Measurements from ENCODE around the gene CHP2. TPM values are rescaled to one million over a fixed set of nuclear protein-coding genes. Genes with fewer than 3 reads are reported as not detected.
A peak's percentile ranks its signal among the peaks of the same experiment; 100 is the strongest.
"Not testable (repeated sequence)": the region's sequence is repeated elsewhere in the genome, so short reads cannot be mapped to it uniquely, and the experiment has no call there.

CHP2 gene
- total and polyA plus RNA-seq, 7 experiments from 2014 or later: not detected

DNA sequence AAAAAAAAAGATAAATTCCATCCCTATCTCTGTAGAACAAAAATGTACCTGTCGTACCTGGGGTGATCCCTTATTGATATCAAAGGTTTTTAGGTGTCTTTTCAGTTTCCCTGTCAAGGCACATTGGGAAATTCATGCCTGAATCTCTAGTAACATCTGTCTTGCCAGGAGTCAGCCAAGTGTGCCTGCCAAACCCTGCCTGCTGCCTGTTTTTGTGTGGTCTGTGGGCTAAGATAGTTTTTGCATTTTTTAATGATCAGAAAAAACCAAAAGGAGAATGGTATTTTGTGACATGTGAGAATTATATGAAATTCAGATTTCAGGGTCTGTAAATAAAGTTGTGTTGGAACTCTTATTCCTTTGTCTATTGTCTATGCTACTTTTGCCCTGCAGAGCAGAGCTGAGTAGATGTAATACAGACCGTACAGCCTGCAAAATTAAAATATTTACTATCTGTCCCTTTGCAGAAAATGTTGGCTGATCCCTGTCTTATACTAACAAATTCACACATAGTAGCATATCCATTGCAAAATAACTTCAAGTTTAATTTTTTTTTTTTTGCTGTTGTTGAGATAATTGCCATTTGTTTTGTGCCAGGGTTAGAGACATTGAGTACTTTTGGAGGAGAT lies 13.0 kb upstream of the CHP2 start:
- CTCF ChIA-PET: no interaction called here
- H3K36me3 ChIP-seq (ENCODE audit: control insufficient read depth in 2 of 3, insufficient read depth in 3 of 3, low read length in 3 of 3): no peaks in the 10 kb centered on the region
- intact Hi-C loops (cut with micrococcal nuclease): no loop called here
- Mint-ChIP-seq H3K4me3 (no peak overlapping the region), H3K27ac (no peak overlapping the region), H3K9me3 (peaks cover 0 to 18% (median 7%) of the 10 kb centered on the region in 11 donors), H3K4me1 (no peaks in the 10 kb centered on the region), H3K27me3 (peaks cover 34 to 44% (median 39%) of the 10 kb centered on the region in 5 donors), H3K36me3 (peaks cover 0 to 6% (median 0%) of the 10 kb centered on the region in 5 donors)
- no peak overlapping the region for H3K4me3 ChIP-seq (ENCODE audit: low read length)
- DNase-seq (no peak), ATAC-seq (no peak)
- POLR2A ChIA-PET: interaction anchor here (0.7 kb wide), 1 partner anchor 126 kb away, joined by 4 read pairs; no protein-coding TSS in a partner anchor
- H3K27me3 ChIP-seq (ENCODE audit: control insufficient read depth in 2 of 2, insufficient read depth in 2 of 2, low read length in 2 of 2): peaks cover 0 to 3% of the 10 kb centered on the region in 2 donors
- no peaks in the 10 kb centered on the region for H3K9me3 ChIP-seq (ENCODE audit: control insufficient read depth in 2 of 3, low read length in 3 of 3)
- H3K4me1 ChIP-seq (ENCODE audit: control insufficient read depth in 2 of 2, insufficient read depth in 2 of 2, low read length in 2 of 2): no peaks in the 10 kb centered on the region
- H3K27ac ChIP-seq (ENCODE audit: low read depth, low read length): no peak overlapping the region

GRCh38 chr16:23742766-23743165 lies 12.1 kb upstream of the CHP2 start:
- H3K36me3 ChIP-seq (ENCODE audit: control insufficient read depth in 2 of 3, insufficient read depth in 3 of 3, low read length in 3 of 3): no peaks in the 10 kb centered on the region
- H3K36me3 Mint-ChIP-seq: peaks cover 0 to 6% (median 0%) of the 10 kb centered on the region in 5 donors
- POLR2A ChIA-PET: no interaction called here
- H3K4me3 Mint-ChIP-seq: no peak overlapping the region
- ATAC-seq: no peak
- no peaks in the 10 kb centered on the region for H3K4me1 ChIP-seq (ENCODE audit: control insufficient read depth in 2 of 2, insufficient read depth in 2 of 2, low read length in 2 of 2)
- H3K27me3 Mint-ChIP-seq: peaks cover 37 to 54% (median 46%) of the 10 kb centered on the region in 5 donors
- H3K4me3 ChIP-seq (ENCODE audit: low read length): no peak overlapping the region
- CTCF ChIA-PET: no interaction called here
- intact Hi-C loops (cut with micrococcal nuclease): no loop called here
- H3K27me3 ChIP-seq (ENCODE audit: control insufficient read depth in 2 of 2, insufficient read depth in 2 of 2, low read length in 2 of 2): peaks cover 0 to 3% of the 10 kb centered on the region in 2 donors
- no peak overlapping the region for H3K27ac Mint-ChIP-seq
- no peaks in the 10 kb centered on the region for H3K4me1 Mint-ChIP-seq
- peaks cover 0 to 24% (median 9%) of the 10 kb centered on the region in 11 donors for H3K9me3 Mint-ChIP-seq
- no peak for DNase-seq
- H3K9me3 ChIP-seq (ENCODE audit: control insufficient read depth in 2 of 3, low read length in 3 of 3): no peaks in the 10 kb centered on the region
- no peak overlapping the region for H3K27ac ChIP-seq (ENCODE audit: low read depth, low read length)

DNA sequence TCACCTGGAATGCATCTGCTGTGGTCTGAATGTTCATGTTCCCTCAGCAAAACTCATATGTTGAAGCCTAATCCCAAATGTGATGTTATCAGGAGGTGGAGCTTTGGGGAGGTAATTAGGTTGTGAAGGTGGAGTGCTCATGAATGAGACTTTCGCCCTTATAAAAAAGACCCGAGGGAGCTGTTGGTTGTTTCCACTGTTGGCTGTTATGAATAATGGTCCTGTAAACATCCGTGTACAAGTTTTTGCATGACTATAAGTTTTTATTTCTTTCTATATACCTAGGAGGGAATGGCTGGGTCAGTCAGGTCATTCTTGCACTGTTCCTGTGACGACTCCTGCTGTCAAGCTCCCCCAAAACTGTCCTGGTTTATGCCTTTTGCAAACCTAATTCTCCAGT lies 9.6 kb upstream of the CHP2 start:
- H3K36me3 Mint-ChIP-seq: peaks cover 0 to 6% (median 0%) of the 10 kb centered on the region in 5 donors
- no peak overlapping the region for H3K27ac Mint-ChIP-seq
- intact Hi-C loops (cut with micrococcal nuclease): no loop called here
- Histone ChIP-seq H3K4me3 (ENCODE audit: low read length) (no peak overlapping the region), H3K9me3 (ENCODE audit: control insufficient read depth in 2 of 3, low read length in 3 of 3) (no peaks in the 10 kb centered on the region), H3K36me3 (ENCODE audit: control insufficient read depth in 2 of 3, insufficient read depth in 3 of 3, low read length in 3 of 3) (no peaks in the 10 kb centered on the region), H3K27me3 (ENCODE audit: control insufficient read depth in 2 of 2, insufficient read depth in 2 of 2, low read length in 2 of 2) (peaks cover 0 to 3% of the 10 kb centered on the region in 2 donors), H3K4me1 (ENCODE audit: control insufficient read depth in 2 of 2, insufficient read depth in 2 of 2, low read length in 2 of 2) (no peaks in the 10 kb centered on the region), H3K27ac (ENCODE audit: low read depth, low read length) (no peak overlapping the region)
- H3K9me3 Mint-ChIP-seq: peaks cover 0 to 24% (median 9%) of the 10 kb centered on the region in 11 donors
- ChIA-PET CTCF (no interaction called here), POLR2A (no interaction called here)
- peaks cover 35 to 57% (median 53%) of the 10 kb centered on the region in 5 donors for H3K27me3 Mint-ChIP-seq
- DNase-seq (no peak), ATAC-seq (no peak)
- H3K4me1 Mint-ChIP-seq: peaks cover 0 to 3% (median 0%) of the 10 kb centered on the region in 7 donors
- H3K4me3 Mint-ChIP-seq: no peak overlapping the region

DNA sequence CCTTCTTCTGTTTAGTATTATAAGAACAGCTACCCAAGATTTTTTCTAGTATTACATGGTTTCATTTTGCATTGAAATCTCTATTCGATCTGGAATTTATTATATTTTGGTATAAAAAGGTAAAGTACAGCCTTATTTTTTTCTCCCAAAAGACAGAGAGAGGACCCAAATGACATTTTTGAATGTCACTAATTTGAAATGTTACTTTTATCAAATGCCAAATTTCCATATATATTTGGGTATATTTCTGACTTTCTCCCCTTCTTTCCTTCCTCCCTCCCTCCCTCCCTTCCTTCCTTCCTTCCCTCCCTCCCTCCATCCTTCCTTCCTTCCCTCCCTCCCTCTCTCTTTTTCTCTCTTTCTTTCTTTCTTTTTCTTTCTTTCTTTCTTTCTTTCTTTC lies 6.2 kb upstream of the CHP2 start:
- peaks cover 0 to 28% (median 9%) of the 10 kb centered on the region in 11 donors for H3K9me3 Mint-ChIP-seq
- no peak overlapping the region for H3K27ac ChIP-seq (ENCODE audit: low read depth, low read length)
- H3K4me1 ChIP-seq (ENCODE audit: control insufficient read depth in 2 of 2, insufficient read depth in 2 of 2, low read length in 2 of 2): no peaks in the 10 kb centered on the region
- H3K27me3 Mint-ChIP-seq: peaks cover 34 to 52% (median 45%) of the 10 kb centered on the region in 5 donors
- intact Hi-C loops (cut with micrococcal nuclease): no loop called here
- DNase-seq (no peak), ATAC-seq (no peak)
- ChIA-PET CTCF (interaction anchor here (0.7 kb wide), 1 partner anchor 1199 kb away, joined by 4 read pairs; no protein-coding TSS in a partner anchor), POLR2A (no interaction called here)
- H3K36me3 Mint-ChIP-seq: peaks cover 0 to 6% (median 0%) of the 10 kb centered on the region in 5 donors
- H3K4me3 ChIP-seq (ENCODE audit: low read length): no peak overlapping the region
- no peaks in the 10 kb centered on the region for H3K9me3 ChIP-seq (ENCODE audit: control insufficient read depth in 2 of 3, low read length in 3 of 3)
- no peak overlapping the region for H3K4me3 Mint-ChIP-seq
- H3K27ac Mint-ChIP-seq: peak overlapping the region in 1 of 9 donors; percentile 36
- no peaks in the 10 kb centered on the region for H3K36me3 ChIP-seq (ENCODE audit: control insufficient read depth in 2 of 3, insufficient read depth in 3 of 3, low read length in 3 of 3)
- peaks cover 0 to 3% of the 10 kb centered on the region in 2 donors for H3K27me3 ChIP-seq (ENCODE audit: control insufficient read depth in 2 of 2, insufficient read depth in 2 of 2, low read length in 2 of 2)
- peaks cover 0 to 3% (median 0%) of the 10 kb centered on the region in 7 donors for H3K4me1 Mint-ChIP-seq

DNA sequence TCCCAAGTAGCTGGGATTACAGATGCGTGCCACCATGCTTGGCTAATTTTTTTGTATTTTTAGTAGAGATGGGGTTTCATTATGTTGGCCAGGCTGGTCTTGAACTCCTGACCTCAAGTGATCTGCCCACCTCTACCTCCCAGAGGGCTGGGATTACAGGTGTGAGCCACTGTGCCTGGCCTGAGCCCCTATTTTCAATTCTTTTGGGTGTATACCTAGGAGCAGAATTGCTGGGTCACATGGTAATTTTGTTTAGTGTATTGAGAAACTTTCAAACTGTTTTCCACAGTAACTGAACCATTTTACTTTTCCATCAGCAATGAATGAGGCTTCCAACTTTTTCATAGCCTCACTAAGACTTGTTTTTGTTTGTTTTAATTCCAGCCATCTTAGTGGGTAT lies 3.8 kb upstream of the CHP2 start:
- intact Hi-C loops (cut with micrococcal nuclease); H3K36me3 Mint-ChIP-seq; H3K9me3 ChIP-seq (ENCODE audit: control insufficient read depth in 2 of 3, low read length in 3 of 3); H3K4me1 Mint-ChIP-seq; H3K36me3 ChIP-seq (ENCODE audit: control insufficient read depth in 2 of 3, insufficient read depth in 3 of 3, low read length in 3 of 3); H3K27me3 ChIP-seq (ENCODE audit: control insufficient read depth in 2 of 2, insufficient read depth in 2 of 2, low read length in 2 of 2); H3K4me3 ChIP-seq (ENCODE audit: low read length); H3K27ac Mint-ChIP-seq; CTCF ChIA-PET; H3K27ac ChIP-seq (ENCODE audit: low read depth, low read length); POLR2A ChIA-PET; ATAC-seq; H3K4me3 Mint-ChIP-seq; H3K4me1 ChIP-seq (ENCODE audit: control insufficient read depth in 2 of 2, insufficient read depth in 2 of 2, low read length in 2 of 2); DNase-seq: not testable (repeated sequence)
- Mint-ChIP-seq H3K9me3 (peaks cover 0 to 20% (median 5%) of the 10 kb centered on the region in 11 donors), H3K27me3 (peaks cover 34 to 48% (median 45%) of the 10 kb centered on the region in 5 donors)

DNA sequence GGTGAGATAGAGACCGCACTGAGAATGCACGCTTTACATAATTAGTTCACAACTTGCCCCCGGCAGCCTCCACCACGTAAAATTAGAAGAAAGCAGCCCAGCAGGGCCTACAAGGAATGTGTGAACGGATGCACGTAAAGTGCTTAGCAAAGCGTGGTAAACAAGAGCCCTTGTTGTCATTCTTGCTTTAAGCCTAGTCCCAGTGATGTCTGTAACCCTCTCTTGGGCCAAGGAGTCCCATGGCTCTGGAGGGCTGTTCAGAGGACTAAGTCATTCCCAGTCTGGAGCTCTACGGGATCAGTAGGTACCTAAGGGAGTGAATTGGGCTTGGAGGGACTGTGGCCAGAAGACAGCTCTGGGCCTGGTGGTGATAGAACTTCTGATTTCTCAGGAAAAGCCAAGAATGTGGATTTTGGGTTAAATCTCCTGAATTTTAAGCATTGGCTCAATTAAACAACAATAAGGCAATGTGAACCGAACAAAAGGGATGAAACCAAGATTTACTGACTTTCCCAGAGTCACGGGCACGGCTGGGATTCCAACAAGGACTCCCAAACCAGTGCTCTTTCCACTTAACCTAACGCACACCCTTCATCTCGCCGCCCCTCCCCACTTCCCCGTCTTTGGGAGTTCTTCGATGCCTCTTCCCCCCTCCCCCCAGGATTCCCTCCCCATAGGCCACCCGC lies 775 bp upstream of the CHP2 start:
- Histone ChIP-seq H3K4me3 (ENCODE audit: low read length) (no peak overlapping the region), H3K9me3 (ENCODE audit: control insufficient read depth in 2 of 3, low read length in 3 of 3) (no peaks in the 10 kb centered on the region), H3K27ac (ENCODE audit: low read depth, low read length) (no peak overlapping the region), H3K4me1 (ENCODE audit: control insufficient read depth in 2 of 2, insufficient read depth in 2 of 2, low read length in 2 of 2) (no peaks in the 10 kb centered on the region), H3K36me3 (ENCODE audit: control insufficient read depth in 2 of 3, insufficient read depth in 3 of 3, low read length in 3 of 3) (no peaks in the 10 kb centered on the region), H3K27me3 (ENCODE audit: control insufficient read depth in 2 of 2, insufficient read depth in 2 of 2, low read length in 2 of 2) (peaks cover 0 to 6% of the 10 kb centered on the region in 2 donors)
- H3K27me3 Mint-ChIP-seq: peaks cover 45 to 63% (median 58%) of the 10 kb centered on the region in 5 donors
- no peaks in the 10 kb centered on the region for H3K36me3 Mint-ChIP-seq
- ChIA-PET POLR2A (no interaction called here), CTCF (no interaction called here)
- DNase-seq (no peak), ATAC-seq (no peak)
- peaks cover 0 to 12% (median 0%) of the 10 kb centered on the region in 11 donors for H3K9me3 Mint-ChIP-seq
- peaks cover 0 to 5% (median 0%) of the 10 kb centered on the region in 7 donors for H3K4me1 Mint-ChIP-seq
- H3K4me3 Mint-ChIP-seq: peak overlapping the region in 3 of 10 donors; percentile 9 to 26 (median 23)
- H3K27ac Mint-ChIP-seq: no peak overlapping the region
- intact Hi-C loops (cut with micrococcal nuclease): no loop called here
